Stimulated activated CD8-positive, alpha-beta memory T cell treated with anti-CD3 and anti-CD28 coated beads, Interleukin-2, amount 100 ng/mL, for 48 hours (primary cell): Measurements from ENCODE around the gene HECTD4.
"Not testable (repeated sequence)": the region's sequence is repeated elsewhere in the genome, so short reads cannot be mapped to it uniquely, and the experiment has no call there.

Experiments used
- DNase-seq, 2 donors: peaks; one replicate each; pipeline ENCODE4 v3.0.0-alpha.2; 2020; ENCODE audit warnings: low read depth in 2 of 2

Gene HECTD4

GRCh38 chr12:112381883-112382796, at the start of gene HECTD4:
Gene HECTD4, minus strand, starts transcription at chr12:112382431. Its CDS starts 303 bp downstream, at chr12:112382128.
- DNase-seq: peak; percentile 92 to 98

GRCh38 chr12:112431965-112432364, 49.7 kb upstream of the HECTD4 start:
- DNase-seq: no peak

GRCh38 chr12:112430929-112431328, 48.7 kb upstream of the HECTD4 start:
- no peak for DNase-seq

GRCh38 chr12:112427760-112428159, 45.5 kb upstream of the HECTD4 start:
- DNase-seq: no peak

- no peak for DNase-seq
Measured at GRCh38 chr12:112425582-112426382, 43.6 kb upstream of the HECTD4 start.

GRCh38 chr12:112424126-112424525, 41.9 kb upstream of the HECTD4 start:
- DNase-seq: no peak

GRCh38 chr12:112422531-112422930, 40.3 kb upstream of the HECTD4 start:
- no peak for DNase-seq

- DNase-seq: no peak
Measured at GRCh38 chr12:112421363-112421762, 39.1 kb upstream of the HECTD4 start.

- no peak for DNase-seq
Measured at GRCh38 chr12:112420740-112421139, 38.5 kb upstream of the HECTD4 start.

GRCh38 chr12:112419297-112420133, 37.3 kb upstream of the HECTD4 start:
- no peak for DNase-seq

GRCh38 chr12:112418608-112419296, 36.5 kb upstream of the HECTD4 start, which contains the start of gene PTPN11:
Gene PTPN11, plus strand, starts transcription at chr12:112418947. Its CDS starts 165 bp downstream, at chr12:112419112.
- DNase-seq: peak; percentile 88 to 90

GRCh38 chr12:112418273-112418607, 36.0 kb upstream of the HECTD4 start:
- no peak for DNase-seq

- not testable (repeated sequence) for DNase-seq
Measured at GRCh38 chr12:112415457-112415856, 33.2 kb upstream of the HECTD4 start.

GRCh38 chr12:112413855-112414625, 31.8 kb upstream of the HECTD4 start:
- DNase-seq: no peak

GRCh38 chr12:112409906-112410244, 27.6 kb upstream of the HECTD4 start:
- DNase-seq: no peak

GRCh38 chr12:112409064-112409905, 27.1 kb upstream of the HECTD4 start, which contains the start of gene RPL6:
Gene RPL6, minus strand, starts transcription at chr12:112409605. Its CDS starts 949 bp downstream, at chr12:112408656.
- DNase-seq: peak; percentile 48 to 57

GRCh38 chr12:112408621-112409020, 26.4 kb upstream of the HECTD4 start:
- no peak for DNase-seq

- not testable (repeated sequence) for DNase-seq
Measured at GRCh38 chr12:112407683-112408082, 25.5 kb upstream of the HECTD4 start.
